Right atrium auricular region (tissue), 2 donors: ENCODE measurements around the gene RAVER1. TPM values are rescaled to one million over a fixed set of nuclear protein-coding genes. Genes with fewer than 3 reads are reported as not detected.
A peak's percentile ranks its signal among the peaks of the same experiment; 100 is the strongest.
"Not testable (repeated sequence)": the region's sequence is repeated elsewhere in the genome, so short reads cannot be mapped to it uniquely, and the experiment has no call there.

Source experiments
- DNase-seq: peaks from one replicate; pipeline ENCODE4 v3.0.0-alpha.2; 2019; ENCODE audit warnings: low spot score
- H3K27ac ChIP-seq, 2 donors: fragments of 200-600 bp; sonication (generic); 1 replicate in 1 of 2; 2 replicates in 1 of 2; pipeline ENCODE4 v1.5.1; 2016 to 2019
- H3K27me3 ChIP-seq, 2 donors: fragments of 200-600 bp; sonication (generic); one replicate each; pipeline versions ENCODE4 v1.5.1 to v1.6.0; 2017 to 2019
- H3K36me3 ChIP-seq: fragments of 200-600 bp; sonication (generic); one replicate; pipeline ENCODE4 v1.5.1; 2016
- H3K4me1 ChIP-seq, 2 donors: fragments of 200-600 bp; sonication (generic); one replicate each; pipeline versions ENCODE4 v1.5.1 to v1.6.0; 2017 to 2019
- H3K4me3 ChIP-seq, 2 donors: fragments of 200-600 bp; sonication (generic); 1 replicate in 1 of 2; 2 replicates in 1 of 2; pipeline ENCODE4 v1.5.1; 2017 to 2019; ENCODE audit warnings: mild to moderate bottlenecking in 1 of 2, moderate library complexity in 1 of 2
- H3K9me3 ChIP-seq, 2 donors: fragments of 200-600 bp; sonication (generic); one replicate each; pipeline ENCODE4 v1.5.1; 2019
- total RNA-seq, 2 donors: library from RNA; depleted of rRNA; stranded (reverse); fragments of >200 nt; gene quantifications; one replicate each; pipeline ENCODE4 v1.1.0, GENCODE V29; 2016
- TF ChIP-seq, protein P1 (sequence below), 2 donors: fragments of 200-600 bp; sonication (generic); IDR thresholded peaks; one replicate each; pipeline ENCODE4 v1.5.1; 2019; ENCODE audit warnings: antibody characterized with exemption in 2 of 2

The RAVER1 gene, protein sequence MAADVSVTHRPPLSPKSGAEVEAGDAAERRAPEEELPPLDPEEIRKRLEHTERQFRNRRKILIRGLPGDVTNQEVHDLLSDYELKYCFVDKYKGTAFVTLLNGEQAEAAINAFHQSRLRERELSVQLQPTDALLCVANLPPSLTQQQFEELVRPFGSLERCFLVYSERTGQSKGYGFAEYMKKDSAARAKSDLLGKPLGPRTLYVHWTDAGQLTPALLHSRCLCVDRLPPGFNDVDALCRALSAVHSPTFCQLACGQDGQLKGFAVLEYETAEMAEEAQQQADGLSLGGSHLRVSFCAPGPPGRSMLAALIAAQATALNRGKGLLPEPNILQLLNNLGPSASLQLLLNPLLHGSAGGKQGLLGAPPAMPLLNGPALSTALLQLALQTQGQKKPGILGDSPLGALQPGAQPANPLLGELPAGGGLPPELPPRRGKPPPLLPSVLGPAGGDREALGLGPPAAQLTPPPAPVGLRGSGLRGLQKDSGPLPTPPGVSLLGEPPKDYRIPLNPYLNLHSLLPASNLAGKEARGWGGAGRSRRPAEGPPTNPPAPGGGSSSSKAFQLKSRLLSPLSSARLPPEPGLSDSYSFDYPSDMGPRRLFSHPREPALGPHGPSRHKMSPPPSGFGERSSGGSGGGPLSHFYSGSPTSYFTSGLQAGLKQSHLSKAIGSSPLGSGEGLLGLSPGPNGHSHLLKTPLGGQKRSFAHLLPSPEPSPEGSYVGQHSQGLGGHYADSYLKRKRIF
- 10 to 100 TPM; 14.8 to 24.8 TPM for total RNA-seq

DNA sequence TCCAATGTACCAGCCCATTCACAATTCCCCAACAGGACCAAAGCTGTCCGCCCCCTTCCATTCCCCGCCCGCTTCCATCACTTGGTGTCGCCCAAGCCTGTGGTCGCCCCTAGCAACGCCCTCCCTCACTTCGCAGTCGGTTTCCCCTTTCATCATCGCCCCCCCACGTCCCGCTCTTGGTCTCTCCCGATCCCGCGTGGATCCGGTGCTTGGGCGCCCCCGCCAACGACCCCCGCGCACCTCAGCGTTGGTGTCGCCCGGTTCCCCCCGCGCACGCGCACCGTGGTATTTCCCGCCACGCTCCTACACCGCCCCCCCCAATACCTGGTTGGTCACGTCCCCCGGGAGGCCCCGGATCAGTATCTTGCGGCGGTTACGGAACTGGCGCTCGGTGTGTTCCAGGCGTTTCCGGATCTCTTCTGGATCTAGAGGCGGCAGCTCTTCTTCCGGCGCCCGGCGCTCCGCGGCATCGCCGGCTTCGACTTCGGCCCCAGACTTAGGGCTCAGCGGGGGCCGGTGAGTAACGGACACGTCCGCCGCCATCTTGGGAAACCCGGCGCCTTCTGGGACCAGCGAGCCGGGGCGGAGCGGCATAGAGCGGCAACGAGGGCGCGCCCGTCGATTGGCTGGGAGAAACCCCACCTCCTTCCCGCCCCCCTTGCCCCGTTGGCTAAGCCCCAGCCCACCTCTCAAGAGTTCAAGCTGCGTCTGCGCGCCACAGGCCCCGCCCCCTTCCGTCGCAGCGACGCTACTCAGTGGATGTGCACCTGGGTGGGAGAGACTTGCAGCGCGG lies at the start of gene RAVER1:
Gene RAVER1, minus strand, starts transcription at position 565 of the 793 bp plus-strand sequence. Its CDS starts 22 bp downstream, at position 543.
- peaks cover 0 to 36% of the 10 kb centered on the region in 2 donors for H3K4me1 ChIP-seq
- no peaks in the 10 kb centered on the region for H3K9me3 ChIP-seq
- TF ChIP-seq, protein P1, sequence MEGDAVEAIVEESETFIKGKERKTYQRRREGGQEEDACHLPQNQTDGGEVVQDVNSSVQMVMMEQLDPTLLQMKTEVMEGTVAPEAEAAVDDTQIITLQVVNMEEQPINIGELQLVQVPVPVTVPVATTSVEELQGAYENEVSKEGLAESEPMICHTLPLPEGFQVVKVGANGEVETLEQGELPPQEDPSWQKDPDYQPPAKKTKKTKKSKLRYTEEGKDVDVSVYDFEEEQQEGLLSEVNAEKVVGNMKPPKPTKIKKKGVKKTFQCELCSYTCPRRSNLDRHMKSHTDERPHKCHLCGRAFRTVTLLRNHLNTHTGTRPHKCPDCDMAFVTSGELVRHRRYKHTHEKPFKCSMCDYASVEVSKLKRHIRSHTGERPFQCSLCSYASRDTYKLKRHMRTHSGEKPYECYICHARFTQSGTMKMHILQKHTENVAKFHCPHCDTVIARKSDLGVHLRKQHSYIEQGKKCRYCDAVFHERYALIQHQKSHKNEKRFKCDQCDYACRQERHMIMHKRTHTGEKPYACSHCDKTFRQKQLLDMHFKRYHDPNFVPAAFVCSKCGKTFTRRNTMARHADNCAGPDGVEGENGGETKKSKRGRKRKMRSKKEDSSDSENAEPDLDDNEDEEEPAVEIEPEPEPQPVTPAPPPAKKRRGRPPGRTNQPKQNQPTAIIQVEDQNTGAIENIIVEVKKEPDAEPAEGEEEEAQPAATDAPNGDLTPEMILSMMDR (IDR thresholded peaks at IDR 0.05), result no peak
- peak within 1 kb of the TSS; percentile 89 to 93 for H3K27ac ChIP-seq
- peak within 1 kb of the TSS; percentile 67 to 74 for H3K4me3 ChIP-seq
- DNase-seq, result peak; percentile 98
- no peaks in the 10 kb centered on the region for H3K27me3 ChIP-seq
- H3K36me3 ChIP-seq, result peaks cover 24% of the 10 kb centered on the region

DNA sequence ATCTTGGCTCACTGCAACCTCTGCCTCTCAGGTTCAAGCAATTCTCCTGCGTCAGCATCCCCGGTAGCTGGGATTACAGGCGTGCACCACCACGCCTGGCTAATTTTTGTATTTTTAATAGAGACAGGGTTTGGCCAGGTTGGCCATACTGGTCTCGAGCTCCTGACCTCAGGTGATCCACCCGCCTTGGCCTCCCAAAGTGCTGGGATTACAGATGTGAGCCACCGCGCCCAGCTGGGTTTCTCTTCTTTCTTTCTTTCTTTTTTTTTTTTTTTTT lies 49.8 kb upstream of the RAVER1 start:
- DNase-seq, H3K9me3 ChIP-seq, H3K27ac ChIP-seq, H3K27me3 ChIP-seq, H3K4me3 ChIP-seq, H3K36me3 ChIP-seq: not testable (repeated sequence)
- H3K4me1 ChIP-seq, result peaks cover 0 to 17% of the 10 kb centered on the region in 2 donors

DNA sequence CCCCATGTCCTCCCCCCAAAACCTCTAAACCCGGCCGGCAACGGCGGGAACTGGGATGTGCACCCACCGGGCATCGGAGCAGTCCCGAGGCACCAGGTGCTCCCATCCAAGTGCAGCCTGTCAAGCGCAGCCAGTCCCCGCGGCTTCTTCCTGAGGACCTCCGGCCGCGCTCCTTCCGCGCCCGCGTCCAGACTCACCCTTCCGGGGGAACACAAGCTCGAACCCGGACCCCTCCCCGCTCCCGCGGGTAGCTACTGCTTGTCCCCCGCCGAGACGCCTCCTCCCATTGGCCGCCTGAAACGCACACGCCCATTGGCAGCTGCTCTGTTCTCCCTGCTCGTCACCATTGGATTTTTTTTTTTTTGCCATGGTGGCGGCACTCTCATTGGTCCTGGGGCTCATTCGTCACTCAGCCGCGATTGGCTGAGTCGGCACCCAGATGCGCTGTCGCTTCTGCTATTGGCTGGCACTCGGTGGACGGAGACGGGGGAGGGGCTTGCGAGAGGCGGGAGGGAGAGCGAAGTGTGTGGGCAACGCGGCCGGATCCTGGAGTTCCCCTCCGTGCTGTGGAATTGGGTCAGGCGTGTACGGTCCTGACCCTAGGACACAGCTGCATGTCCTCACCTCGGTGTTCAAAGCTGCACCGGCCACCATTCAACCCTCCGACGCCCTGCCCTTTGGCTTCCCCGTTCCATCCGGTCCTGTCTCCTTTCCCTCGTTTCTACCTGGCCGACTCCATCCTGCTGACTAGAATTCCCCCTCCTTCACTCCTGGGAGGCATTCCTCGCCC lies 47.2 kb upstream of the RAVER1 start, which contains the start of gene TYK2:
Gene TYK2, minus strand, starts transcription at position 260 of the 790 bp plus-strand sequence. CDS start 2,166 bp downstream, outside the sequence.
- Histone ChIP-seq H3K9me3 (no peaks in the 10 kb centered on the region), H3K36me3 (peaks cover 12% of the 10 kb centered on the region), H3K4me3 (peak within 1 kb of the TSS; percentile 65 to 91), H3K27me3 (no peaks in the 10 kb centered on the region), H3K27ac (peak within 1 kb of the TSS; percentile 67 to 88), H3K4me1 (peaks cover 0 to 17% of the 10 kb centered on the region in 2 donors)
- TF ChIP-seq, protein P1 (IDR thresholded peaks at IDR 0.05), result no peak
- DNase-seq, result peak; percentile 99

DNA sequence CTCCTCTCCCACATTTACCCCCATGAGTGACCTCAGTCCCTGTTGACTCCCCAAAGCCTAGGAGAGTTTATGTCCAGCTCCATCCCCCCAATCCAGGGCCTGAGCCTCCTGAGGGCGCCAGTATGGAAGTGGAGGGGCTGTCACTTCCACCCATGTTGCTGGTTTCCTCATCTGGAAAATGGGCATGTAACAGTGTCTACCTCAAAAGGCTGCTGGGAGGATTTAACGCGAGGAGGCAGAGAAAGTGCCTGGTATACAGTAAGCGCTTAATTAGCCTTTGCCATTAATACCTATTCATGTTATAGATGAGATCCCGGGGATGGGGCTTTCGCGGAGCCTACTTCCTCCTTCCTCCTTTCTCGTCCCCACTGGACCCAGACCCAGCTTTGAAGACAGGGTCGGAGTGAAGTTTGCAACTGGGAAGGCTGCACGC lies 46.6 kb upstream of the RAVER1 start:
- peaks cover 0 to 17% of the 10 kb centered on the region in 2 donors for H3K4me1 ChIP-seq
- DNase-seq, result no peak
- H3K36me3 ChIP-seq, result peaks cover 16% of the 10 kb centered on the region
- no peaks in the 10 kb centered on the region for H3K9me3 ChIP-seq
- peak overlapping the region; percentile 67 to 88 for H3K27ac ChIP-seq
- TF ChIP-seq, protein P1 (IDR thresholded peaks at IDR 0.05), result no peak
- H3K27me3 ChIP-seq, result no peaks in the 10 kb centered on the region
- H3K4me3 ChIP-seq, result peak overlapping the region; percentile 65 to 91

DNA sequence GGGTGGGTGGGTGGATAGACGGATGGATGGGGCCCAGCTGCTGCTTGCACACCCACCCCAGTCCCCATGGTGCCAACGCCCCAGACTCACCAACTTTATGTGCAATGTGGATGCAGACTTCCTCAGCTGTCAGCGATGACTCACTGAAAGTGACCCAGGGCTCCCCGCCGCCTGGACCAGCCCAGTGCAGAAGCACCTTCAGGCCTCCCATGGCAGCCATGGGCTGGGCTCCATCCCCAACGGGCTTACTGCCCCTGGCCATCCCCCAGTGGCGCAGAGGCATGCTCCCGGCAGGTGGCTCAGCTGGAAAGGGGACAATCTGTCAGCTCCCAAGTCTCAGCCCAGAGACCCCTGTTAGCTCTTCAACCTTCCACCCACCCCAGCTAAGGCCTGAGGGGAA lies 44.8 kb upstream of the RAVER1 start:
- TF ChIP-seq, protein P1 (IDR thresholded peaks at IDR 0.05), result no peak
- Histone ChIP-seq H3K36me3 (peaks cover 17% of the 10 kb centered on the region), H3K4me1 (peaks cover 0 to 17% of the 10 kb centered on the region in 2 donors), H3K4me3 (no peak overlapping the region), H3K27ac (no peak overlapping the region), H3K9me3 (no peaks in the 10 kb centered on the region), H3K27me3 (no peaks in the 10 kb centered on the region)
- no peak for DNase-seq

DNA sequence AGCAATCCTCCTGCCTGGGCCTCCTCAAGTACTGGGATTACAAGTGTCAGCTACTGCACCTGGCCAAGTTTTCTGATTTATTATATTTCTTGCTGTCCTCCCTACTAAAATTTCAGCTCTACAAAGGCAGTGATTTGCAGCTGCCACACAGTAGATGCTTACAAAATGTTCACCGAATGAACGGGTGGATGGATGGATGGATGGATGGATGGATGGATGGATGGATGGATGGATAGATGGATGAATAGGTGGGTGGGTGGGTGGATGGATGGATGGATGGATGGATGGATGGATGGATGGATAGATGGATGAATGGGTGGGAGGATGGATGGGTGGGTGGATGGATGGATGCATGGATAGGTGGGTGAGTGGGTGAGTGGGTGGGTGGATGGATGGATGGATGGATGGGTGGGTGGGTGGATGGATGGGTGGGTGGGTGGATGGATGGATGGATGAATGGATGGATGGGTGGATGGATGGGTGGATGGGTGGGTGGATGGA lies 43.9 kb upstream of the RAVER1 start:
- H3K9me3 ChIP-seq, H3K27ac ChIP-seq, H3K4me3 ChIP-seq, DNase-seq, H3K27me3 ChIP-seq: not testable (repeated sequence)
- H3K4me1 ChIP-seq, result peaks cover 0 to 17% of the 10 kb centered on the region in 2 donors
- H3K36me3 ChIP-seq, result peaks cover 17% of the 10 kb centered on the region
